Measurements from ENCODE around the gene CACNG3.
"Not testable (repeated sequence)": the region's sequence is repeated elsewhere in the genome, so short reads cannot be mapped to it uniquely, and the experiment has no call there.

Gene CACNG3

DNA sequence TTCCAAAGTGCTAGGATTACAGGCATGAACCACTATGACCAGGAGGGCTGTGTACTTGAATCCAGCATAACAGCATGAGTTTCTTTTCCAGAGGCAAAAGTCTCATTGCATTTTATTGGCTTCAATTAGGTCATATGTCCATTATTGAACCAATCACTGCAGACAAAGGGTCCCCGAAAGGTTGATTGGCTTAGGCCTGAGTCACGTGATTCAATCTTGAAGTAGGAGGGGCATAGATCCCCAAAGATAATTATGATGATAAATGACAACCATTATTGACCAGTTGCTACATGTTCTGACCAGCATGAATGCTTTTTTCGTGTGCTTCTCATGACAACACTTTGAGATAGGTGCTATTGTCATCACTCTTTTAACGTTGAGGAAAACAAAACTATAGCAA, 25.3 kb downstream of the CACNG3 start:
- no peak for DNase-seq

DNA sequence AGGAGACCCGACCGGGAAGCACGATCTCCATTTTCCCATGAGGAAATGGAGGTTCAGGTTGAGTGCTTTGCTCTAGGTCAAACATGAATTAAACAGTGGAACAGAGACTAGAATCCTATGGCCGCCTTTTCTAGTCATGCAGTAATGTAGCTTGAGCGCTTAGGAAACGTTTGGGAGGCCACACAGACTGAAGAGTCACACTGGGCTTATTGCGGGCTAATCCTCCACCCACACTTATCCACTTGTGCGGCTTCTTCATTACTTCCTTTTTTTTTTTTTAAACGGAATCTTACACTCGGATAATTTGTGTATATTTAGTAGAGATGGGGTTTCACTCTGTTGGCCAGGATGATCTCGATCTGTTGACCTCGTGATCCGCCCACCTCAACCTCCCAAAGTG, 26.0 kb downstream of the CACNG3 start:
- no peak for DNase-seq

DNA sequence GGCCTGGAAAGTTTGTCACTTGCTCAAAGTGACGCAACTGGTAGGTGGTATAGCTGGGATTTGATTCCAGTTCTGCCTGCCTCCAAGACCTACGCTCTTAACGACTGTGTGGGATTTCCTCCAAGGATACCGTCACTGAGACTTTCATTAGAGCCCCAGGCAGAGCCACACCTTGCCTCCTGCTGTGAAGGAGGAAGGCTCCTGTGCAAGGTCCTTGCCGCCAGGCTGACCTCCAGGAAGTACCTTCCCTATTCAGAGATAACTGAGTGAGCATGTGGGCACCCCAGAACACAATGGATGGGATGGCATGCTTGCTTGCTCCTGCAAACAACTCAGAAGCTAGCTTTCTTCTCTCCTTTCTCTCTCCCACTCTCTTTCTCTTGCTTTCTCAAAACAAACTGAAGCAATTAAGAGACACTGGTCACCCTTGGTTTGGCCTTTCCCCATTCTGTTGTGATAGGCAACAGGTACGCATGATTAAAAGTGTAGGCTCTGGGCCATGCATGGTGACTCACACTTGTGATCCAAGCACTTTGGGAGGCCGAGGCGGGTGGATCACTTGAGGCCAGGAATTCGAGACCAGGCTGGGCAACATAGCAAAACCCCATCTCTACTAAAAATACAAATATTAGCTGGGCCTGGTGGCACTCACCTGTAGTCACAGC, 30.7 kb downstream of the CACNG3 start:
- no peak for DNase-seq

DNA sequence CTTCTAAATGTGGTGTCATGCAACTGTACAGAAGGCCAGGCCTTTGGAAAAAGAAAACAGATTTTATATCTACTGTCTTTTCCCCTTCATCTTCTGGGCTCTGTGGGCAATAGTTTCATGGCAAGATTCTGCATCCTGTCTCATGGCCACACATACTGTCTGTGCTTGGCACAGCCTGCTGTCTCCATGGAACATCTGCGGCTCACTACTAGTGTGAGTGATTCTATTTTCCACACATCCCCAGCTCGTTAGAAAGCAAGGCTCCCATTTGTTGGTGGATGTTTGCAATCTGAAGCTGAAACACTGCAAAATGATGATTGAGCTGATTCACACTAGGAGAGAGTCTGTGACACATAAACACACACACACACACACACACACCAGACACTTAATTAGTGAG, 32.4 kb downstream of the CACNG3 start:
- DNase-seq = no peak

DNA sequence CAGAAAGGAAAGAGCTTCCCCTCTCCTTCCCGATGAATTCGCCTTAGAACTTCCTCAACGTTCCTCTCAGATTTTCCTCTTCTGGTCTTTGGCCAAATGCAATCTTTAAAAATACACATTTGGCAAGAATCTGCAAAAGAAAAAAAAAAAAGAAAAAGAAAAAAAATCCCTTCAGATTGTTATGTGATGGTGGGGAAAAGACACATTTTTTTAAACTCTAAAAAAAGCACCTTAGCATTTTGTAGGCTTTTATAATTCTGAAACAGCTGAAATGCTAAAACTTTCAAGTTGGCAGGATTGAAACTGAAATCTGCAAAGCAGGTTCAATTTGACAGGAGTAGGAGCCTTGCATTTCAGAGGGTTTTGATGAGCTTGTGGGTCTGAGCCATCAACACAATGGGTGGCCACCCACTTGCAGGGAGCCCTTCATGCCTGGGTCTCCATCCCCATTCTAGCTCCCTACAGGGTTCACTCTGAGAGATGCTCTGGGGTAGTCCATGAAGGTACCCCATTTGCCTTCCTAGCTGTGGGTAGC, 33.1 kb downstream of the CACNG3 start:
- DNase-seq = no peak

DNA sequence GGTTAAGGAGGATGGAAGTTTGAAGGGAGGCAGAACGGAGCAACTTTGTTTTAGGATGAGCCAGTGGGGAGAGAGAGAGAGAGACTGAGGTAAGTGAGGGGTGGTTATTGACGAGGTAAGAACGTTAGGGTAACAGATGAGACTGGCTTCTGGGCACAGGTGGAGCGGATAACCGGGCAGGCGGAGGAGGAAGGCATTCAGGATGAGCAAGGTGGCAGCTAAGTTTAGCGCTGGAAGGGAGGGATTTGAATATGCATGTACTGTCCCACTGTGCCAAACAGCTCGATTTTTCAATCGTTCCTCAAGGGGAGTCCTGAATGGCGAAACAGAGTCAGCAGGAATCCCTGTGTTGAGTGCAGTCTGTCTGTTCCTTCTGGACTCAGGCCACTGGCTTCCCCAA, 35.8 kb downstream of the CACNG3 start:
- no peak for DNase-seq

DNA sequence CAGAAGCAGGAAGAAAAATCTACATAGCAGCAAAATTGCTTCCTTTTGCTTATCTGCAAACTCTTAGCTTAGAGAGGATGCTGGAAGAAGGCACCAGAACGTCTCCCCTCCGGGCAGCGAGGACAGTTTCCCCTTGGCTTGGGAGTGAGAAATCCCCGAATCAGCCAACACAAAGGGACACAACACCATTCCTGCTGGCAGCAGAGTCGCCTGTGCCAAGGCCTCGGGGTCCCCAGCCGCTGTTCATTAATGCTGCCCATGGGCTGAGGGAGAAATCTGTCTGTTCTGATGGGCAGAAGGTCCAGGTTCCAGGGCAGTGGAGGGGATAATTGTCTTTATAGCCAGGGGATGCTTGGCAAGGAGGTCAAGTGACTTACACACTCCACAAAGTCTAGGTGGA, 38.0 kb downstream of the CACNG3 start:
- no peak for DNase-seq

DNA sequence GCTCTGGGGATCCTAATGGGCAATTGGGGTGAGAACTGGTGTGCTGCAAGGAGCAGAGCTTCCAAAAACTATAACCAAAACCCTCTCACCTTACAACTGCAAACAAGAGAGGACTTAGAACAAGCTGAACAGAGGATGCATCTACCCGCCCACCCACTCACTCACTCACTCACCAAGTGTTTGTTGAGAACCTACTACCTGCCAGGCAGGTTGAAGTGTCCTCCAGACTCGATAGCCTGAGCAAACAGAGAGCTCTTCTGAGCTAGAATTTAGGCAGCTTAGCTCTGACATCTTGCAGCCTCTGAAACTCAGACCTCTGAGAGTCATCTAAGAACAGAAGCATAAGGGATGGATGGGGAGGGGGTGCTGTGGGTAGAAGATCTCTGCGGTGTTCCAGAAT, 41.2 kb downstream of the CACNG3 start:
- DNase-seq = no peak

DNA sequence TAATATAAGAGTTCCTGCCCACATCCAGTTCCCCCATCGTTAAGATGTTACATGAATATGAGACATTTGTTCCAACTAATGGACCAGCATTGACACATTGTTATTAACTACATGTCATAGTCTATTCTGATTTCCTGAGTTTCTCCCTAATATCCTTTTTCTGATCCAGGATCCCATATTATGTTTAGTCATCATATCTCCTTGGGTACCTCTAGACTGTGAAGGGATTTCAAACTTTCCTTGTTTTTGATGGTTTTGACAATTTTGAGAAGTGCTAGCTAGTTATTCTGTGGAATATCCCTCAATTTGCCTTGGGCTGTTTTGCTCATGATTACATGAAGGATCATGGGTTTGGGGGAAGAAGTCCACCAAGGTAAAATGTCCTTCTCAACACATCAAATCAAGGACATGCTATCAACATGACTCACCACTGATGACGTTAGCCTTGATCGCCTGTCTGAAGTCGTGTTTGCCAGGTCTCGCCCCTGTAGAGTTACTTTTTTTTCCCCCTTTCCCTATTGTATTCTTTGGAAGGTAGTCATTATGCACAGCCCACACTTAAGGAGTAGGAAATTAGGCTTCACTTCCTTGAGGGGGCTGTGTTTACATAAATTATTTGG, 42.5 kb downstream of the CACNG3 start:
- no peak for DNase-seq

DNA sequence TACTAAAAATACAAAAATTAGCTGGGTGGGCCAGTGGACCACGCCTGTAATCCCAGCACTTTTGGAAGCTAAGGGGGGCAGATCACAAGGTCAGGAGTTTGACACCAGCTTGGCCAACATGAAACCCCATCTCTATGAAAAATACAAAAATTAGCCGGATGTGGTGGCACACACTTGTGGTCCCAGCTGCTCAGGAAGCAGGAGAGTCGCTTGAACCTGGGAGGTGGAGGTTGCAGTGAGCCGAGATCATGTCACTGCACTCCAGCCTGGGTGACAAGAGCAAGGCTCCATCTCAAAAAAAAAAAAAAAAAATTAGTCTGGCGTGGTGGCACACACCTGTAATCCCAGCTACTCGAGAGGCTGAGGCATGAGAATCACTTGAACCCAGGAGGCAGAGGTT, 44.6 kb downstream of the CACNG3 start:
- not testable (repeated sequence) for DNase-seq

DNA sequence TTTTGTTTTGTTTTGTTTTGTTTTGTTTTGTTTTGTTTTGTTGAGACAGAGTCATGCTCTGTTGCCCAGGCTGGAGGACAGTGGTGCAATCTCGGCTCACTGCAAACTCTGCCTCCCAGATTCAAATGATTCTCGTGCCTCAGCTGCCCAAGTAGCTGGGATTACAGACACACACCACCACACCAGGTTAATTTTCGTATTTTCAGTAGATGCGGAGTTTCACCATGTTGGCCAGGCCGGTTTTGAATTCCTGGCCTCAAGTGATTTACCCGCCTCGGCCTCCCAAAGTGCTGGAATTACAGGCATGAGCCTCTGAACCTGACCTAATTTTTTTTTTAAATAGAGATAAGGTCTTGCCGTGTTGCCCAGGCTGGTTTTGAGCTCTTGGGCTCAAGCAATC, 46.5 kb downstream of the CACNG3 start:
- DNase-seq = no peak

DNA sequence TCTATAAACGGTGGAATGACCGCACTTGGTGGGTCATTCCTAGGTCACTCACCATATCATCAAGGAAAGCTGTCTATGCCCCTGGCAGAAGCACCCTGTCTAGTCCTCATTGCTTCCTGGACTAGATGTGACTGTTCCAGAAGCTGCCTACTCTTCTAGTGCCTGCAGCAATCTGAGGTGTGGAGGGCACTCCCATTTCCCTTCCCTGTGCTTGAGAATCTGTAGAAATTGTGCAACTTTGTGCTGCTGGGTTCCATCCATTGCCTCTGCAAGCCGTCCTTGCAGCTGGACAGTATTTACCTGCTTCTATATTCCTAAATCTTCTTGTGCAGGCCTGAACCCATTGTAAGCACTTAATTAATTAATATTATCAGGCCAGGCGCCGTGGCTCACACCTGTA, 52.1 kb downstream of the CACNG3 start:
- no peak for DNase-seq

DNA sequence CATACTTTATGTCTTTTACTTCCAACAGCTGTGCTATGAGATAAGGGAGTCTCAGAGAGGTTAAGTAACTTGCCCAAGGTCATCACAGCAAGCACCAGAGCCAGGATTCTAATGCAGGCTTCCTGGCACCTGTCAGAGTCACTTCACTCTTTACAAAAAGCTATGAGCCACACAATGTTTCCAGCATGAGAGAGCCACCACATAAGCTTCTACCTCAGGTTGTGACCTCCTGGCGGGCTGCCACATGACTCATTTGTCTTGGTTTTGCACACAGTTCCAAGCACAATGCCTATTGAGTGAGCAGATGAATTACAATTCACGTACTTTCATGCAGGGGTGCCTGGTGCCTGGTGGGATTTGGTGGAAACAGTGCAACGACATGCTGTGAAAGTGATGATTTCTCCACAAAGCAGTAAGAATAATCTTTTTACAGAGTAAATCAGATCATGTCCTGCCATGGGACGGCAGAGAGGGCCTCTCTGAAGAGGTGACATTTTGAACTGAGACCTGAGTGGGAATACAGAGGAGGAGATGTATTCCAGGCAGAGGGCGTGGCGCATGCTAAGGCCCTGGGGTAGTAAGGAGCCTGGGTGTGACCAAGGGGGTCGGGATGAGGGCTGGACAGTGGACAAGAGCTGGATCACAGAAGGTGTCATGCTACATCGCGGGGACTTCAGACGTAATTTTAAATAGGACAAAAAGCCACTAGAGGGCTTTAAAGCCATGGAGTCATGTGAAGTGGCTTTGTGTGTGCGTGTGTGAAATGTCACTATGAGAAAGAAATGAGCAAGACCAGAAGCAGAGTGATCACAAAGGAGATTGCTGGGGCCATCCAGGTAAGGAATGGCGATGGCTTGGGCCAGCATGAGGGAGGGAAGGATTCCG, 53.4 kb downstream of the CACNG3 start:
- DNase-seq = no peak

DNA sequence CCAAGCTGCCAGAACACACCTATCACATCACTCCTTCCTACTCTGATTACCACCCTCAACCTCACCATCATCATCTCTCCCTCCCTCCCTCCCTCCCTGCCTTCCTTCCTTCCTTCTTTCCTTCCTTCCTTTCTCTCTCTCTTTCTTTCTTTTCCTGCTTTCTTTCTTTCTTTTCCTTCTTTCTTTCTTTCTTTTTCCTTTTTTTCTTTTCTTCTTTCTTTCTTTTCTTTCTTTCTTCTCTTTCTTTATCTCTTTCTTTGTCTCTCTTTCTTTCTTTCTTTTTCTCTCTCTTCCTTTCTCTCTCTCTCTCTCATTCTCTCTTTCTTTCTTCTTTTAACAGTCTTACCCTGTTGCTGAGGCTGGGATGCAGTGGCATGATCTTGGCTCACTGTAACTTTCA, 59.2 kb downstream of the CACNG3 start:
- no peak for DNase-seq

DNA sequence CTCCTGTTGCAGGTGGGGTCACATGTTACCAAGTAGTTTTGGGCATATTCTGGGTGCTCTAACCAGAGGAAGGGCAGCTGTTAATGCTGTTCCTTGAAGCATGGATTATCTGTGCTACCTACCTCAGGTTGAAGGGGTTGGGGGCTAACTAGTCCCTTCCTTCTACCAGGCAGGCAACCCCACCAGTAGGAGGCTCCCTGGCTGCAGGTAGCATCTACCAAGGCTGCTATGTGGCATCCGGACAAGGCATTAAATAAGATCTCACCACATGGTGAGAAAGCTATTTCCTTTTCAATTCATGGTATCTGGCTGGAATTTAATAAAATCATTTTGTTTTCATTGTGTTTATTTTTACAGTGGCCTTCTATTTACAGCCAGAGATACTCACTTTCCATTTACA, 62.5 kb downstream of the CACNG3 start:
- no peak for DNase-seq

DNA sequence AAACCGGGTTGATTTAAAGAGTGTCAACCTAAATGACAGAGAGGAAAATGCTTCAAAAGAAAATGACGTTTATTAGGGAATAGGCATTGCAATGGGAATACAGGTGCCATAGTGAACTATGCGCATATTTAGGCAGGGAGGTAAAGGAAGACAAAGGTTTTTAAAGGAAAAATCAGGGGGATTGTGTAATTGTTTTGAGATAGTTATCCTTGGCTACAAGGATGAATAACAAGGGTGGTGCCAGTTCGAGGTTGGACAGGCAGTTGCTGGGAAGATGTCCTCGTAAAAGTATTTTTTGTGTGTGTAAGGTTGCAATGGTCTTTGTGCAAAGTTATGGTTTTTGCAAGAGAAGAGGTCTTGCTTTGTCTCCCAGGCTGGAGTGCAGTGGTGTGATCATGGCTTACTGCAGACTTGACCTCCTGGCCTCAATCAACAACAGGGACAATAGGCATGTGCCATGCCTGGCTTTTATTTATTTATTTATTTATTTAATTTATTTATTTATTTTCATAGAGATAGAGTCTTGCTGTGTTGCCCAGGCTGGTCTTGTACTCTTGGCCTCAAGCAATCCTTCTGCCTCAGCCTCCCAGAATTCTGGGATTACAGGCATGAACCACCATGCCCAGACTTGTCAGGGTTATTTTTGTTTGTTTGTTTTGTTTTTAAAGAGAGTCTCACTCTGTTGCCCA, 63.1 kb downstream of the CACNG3 start:
- DNase-seq = no peak

DNA sequence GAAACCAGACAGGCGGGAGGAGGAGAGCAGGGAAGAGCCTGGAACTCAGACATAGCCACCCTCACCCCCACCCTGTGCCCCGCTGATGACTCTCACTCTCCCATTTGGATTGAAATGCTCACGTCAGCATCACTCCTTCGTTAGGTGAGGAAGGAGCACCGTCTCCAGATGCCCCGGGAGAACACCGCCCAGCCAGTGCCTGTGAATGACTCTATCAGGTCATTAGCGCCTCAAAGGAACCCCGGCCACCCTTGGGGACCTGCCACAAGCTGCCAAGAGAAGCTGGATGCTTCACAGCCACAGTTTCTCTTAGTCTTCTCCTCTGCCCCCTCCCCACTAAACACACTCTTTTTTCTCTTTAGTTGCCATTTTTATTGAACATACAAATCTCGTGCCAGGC, 66.0 kb downstream of the CACNG3 start:
- DNase-seq = no peak

DNA sequence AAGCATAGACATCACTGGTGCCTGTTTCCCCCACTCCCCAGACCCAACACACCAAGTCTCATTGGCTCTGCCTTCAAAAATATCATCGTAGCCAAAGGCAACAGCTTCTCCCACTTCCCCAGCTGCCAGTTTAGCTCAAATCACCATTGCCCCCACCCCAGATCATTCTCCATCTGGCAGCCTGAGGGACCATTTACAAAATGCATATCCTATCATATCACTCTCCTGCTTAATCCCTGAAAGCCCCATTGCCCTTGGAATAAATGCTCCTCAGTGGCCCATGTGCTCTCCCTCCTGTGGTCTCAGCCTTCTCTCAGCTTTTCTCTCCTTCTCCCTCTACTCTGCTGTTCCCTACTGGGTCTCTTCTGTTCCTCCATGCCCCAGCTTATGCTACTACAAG, 68.3 kb downstream of the CACNG3 start:
- no peak for DNase-seq

DNA sequence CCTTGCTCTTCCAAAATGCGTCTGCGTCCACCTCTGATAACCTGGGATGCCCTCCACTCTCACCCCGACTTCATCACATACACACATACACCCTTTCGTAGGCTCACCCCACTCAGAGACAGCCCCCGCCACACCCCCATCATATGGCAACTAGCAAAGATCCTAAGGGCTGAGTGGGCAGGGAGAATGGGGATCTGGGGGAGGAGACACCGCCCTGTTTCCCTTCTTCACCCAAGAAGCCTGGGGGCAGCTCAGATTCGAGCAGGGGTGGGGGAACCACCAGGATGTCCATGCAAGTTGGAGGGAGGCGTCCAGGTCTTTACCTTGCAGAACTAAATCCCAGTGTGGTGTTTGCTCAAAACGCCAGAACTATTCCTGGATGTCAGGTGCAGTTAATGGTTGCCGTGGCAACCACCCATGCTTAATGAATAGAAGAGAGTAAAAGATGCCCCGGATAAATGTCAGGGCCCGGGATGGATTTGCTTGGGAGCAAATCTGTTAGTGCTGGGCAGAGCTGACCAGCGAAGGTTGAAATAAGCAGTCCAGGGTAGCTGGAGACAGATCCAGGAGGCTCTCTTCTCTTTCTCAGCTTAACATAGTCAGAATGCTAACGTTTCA, 72.8 kb downstream of the CACNG3 start:
- no peak for DNase-seq

DNA sequence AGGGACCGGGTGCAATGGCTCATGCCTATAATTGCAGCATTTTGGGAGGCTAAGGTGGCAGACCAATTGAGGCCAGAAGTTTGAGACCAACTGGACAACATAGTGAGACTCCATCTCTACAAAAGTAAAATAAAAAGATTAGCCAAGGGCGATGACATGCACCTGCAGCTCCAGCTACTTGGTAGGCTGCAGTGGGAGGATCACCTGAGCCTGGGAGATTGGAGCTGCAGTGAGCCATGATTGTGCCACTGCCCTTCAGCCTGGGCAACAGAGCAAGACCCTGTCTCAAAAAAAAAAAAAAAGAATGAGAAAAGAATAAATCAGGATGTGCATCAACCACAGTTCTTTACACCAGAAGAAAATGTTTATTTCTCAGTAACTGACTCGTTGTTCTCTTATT, 76.0 kb downstream of the CACNG3 start:
- no peak for DNase-seq

DNA sequence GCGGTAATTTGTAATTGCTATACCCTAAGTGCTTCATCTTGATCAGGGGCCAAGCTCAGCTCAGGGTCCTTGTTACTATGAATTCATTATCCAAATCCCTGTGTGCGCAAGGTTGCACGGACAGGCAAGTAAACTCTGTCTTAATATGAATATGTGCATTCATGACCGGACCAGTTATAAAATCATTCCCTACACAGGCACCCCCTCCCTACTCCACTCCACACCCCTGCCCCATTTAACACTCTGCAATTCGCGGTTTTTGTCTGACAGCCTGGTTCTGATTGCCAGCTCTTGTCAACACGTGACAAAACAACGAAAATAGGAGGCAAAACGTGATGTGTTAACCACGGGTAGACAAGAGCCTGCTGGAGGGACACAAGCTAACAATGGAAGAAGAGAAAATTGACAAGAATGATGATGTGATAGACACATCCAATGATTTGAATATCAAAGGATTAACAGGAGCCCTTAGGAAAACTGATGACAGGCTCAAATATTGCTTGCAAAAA, 76.5 kb downstream of the CACNG3 start:
- no peak for DNase-seq

DNA sequence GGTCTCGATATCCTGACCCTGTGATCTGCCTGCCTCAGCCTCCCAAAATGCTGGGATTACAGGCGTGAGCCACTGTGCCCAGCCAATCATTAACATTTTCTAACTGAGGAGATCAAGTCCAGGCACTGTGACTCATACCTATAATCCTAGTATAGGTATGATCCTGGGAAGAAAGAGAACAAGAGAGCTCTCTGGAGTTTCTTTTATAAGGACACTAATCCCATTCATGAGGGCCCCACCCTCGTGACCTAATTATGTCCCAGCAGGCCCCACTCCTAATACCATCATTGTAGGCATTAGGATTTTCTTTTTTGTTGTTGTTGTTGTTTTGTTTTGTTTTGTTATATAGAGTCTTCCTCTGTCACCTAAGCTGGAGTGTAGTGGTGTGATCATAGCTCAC, 80.4 kb downstream of the CACNG3 start:
- DNase-seq = no peak

DNA sequence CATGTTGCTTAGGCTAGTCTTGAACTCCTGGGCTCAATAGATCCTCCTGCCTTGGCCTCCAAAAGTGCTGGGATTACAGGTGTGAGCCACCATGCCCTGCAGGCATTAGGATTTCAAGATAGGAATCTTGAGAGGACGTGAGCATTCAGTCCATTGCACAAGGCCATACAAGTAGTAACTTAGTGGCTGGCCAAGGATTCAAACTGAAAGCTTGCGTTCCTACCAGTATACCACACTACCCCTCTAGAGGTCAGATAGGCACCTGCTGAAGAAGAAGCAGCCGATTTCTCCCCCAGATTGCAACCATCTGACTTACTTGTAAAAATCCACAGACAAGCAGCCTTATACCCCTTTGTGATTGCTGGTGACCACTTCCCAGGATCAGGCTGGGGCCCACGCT, 80.9 kb downstream of the CACNG3 start:
- DNase-seq = no peak

Data from retina (tissue), 1 donor.